Kasumi-1 (cell line): ENCODE data around the gene OSBPL10.
"Not testable (repeated sequence)": the region's sequence is repeated elsewhere in the genome, so short reads cannot be mapped to it uniquely, and the experiment has no call there.

Experiments used
- DNase-seq, 2 experiments: peaks; one replicate each; lab custom pipeline; 2025; lab: John Stamatoyannopoulos, UW

OSBPL10 gene

GRCh38 chr3:31813686-31814085, 167.4 kb downstream of the OSBPL10 start:
- DNase-seq, result no peak

DNA sequence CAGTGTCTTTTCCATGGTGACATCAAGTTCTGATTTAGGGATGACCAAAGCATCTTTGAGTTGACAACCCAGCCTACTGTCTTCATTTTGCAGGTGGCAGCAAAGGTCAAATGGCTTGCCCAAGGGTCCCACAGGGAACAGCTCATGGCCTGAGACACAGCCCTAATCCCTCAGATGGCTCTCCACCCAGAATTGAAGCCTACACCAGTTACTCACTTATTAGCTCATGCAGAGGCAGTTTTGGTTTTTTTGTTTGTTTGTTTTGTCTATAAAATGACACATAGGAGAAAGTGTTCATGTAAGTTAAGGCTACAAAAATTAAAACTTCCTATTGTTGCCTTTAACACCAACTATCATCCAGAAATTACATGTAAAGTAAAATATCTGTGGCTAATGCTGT, 167.9 kb downstream of the OSBPL10 start:
- no peak for DNase-seq

DNA sequence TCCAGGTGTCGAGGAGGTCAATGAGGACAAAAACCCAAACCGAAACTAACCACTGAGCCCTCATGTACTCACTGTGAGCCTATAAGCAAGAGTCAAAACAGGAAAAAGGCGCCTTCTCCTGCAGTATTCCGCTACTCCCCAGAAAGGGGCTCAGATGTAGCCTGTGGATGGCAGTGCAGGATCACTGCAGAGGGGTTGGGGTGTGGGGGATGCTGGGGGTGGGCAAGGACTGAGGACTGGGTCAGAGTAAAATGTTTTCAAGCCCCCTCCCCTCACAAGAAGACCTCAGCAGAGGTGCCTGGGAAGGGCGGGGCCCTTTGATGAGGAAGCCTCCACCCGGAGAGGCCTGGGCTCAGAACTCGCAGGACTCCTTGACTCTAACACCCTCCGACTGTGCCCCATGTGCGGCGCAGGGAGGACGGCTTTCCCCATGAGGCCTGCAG, 170.1 kb downstream of the OSBPL10 start:
- DNase-seq, result no peak

DNA sequence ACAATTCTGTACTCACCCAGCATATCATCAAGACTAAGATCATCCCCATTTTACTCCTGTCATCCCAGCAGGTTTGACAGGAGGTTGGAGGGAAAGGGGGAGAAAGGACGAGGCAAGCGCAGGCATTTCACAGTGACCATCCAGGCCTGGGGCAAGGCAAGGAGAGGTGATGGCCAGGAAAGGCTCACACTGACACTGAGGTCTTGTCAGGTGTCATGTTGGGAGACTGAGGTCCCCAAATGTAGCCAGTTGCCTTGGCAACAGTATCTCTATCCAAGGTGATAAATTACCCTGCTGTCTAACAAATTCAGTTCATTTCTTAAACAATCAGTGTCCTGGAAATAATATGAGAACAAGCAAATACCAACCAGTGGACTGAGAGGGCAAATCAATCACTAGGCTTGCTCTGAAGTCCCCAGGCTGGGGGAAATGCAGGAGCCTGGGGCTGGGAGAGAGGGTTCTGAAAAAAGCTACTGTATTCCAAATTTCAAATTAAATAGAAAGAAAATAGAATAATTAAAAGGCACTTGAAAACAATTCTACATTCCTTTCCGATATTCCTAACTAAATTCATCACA, 172.8 kb downstream of the OSBPL10 start:
- no peak for DNase-seq

- no peak for DNase-seq
These were observed 176.6 kb downstream of the OSBPL10 start for GRCh38 chr3:31804251-31805051.

DNA sequence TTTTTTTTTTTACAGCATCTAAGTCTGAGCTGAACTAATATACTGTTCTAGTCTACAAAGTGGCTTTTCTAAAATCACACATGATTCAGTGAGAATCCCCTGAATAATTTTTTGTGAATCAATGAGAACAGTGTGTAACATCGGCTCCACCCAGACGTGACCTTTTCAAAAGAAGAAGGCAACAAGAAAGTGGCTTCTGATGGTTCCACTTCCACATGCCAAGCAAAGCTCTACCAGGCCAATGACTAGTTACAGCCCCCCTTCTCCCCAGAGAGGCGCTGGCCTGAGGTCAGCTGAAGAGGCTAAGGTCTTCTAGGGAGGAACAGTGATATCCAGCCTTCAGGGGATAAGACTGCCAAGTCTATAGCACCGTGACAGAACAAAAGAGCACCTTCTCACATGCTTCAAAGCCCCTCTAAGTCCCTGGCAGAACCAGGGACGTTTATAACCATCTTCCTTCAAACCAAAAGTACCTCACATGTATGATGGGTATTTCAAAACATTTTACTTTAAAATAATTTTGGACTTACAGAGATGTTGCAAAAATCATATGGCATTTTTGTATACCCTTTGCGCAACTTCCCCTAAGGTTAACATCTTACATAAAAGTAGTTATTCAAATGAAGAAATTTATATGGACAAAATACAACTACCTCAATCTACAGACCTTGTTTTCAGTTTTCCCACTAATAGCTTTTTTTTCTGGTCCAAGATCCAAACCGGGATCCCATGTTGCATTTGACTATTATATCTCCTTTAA, 177.9 kb downstream of the OSBPL10 start:
- DNase-seq, result no peak

DNA sequence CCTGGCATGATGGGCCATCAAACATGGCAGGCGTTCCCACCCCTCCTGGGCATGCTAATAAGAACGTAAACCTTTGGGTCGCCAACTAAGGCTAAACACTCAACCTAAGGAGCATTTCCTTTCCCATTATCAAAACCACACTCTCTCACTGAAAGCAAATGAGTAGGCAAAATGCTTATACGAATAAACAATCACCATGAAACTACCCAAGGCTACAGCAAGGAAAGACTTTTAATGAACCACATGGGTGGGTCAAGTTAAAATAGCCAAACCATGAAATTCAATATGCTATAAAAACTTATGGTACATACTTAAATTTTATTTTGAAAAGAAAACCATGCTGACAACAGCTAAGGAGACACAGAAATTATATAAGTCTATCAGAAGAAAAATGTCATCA, 180.6 kb downstream of the OSBPL10 start:
- no peak for DNase-seq

- DNase-seq, result no peak
These were observed 182.2 kb downstream of the OSBPL10 start for GRCh38 chr3:31798840-31799239.

- no peak for DNase-seq
These were observed 187.2 kb downstream of the OSBPL10 start for GRCh38 chr3:31793821-31794220.

GRCh38 chr3:31791090-31791430, 190.0 kb downstream of the OSBPL10 start:
- DNase-seq, result no peak

- DNase-seq, result no peak
These were observed 190.6 kb downstream of the OSBPL10 start for GRCh38 chr3:31790193-31791089.

- no peak for DNase-seq
These were observed 191.6 kb downstream of the OSBPL10 start for GRCh38 chr3:31789429-31789828.

DNA sequence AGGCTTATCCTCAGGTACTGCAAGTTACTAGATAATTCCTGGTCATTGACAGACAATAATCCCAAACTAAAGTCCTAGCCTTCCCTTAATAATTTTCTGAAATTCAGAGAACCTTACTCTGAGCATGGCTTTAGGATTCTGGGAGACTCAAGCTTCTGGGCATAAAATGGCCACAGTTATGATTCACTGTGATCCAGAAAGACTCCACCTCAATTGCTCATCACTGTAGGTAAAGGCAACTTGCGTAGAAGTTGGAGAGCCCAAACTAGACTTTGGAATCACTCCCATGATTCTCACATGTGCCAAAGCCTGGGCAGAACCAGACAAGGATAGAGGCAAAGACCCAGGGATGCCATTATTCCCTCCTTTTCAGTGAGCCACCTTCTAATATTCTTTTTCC, 195.3 kb downstream of the OSBPL10 start:
- DNase-seq, result no peak

DNA sequence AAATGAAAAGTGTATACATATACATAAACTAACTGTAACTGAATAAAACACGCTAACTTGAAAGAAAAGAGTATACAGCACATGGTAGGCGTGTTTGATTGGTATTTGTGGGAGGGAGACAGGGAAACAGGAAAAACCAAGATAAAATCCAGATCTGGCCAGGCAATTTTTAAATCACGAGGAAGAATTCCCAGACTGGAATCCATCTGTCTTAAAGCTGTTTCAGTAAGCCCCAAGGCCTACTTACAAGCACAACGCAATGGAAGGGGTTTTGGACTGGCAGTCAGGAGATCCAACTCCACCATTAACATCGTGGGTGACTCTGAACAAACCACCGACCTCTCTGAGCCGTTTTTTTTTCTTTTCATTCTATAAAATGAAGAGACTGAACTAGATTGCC, 195.8 kb downstream of the OSBPL10 start:
- DNase-seq, result no peak

GRCh38 chr3:31783851-31784250, 197.2 kb downstream of the OSBPL10 start:
- DNase-seq, result not testable (repeated sequence)

GRCh38 chr3:31782306-31782705, 198.8 kb downstream of the OSBPL10 start:
- DNase-seq, result not testable (repeated sequence)

DNA sequence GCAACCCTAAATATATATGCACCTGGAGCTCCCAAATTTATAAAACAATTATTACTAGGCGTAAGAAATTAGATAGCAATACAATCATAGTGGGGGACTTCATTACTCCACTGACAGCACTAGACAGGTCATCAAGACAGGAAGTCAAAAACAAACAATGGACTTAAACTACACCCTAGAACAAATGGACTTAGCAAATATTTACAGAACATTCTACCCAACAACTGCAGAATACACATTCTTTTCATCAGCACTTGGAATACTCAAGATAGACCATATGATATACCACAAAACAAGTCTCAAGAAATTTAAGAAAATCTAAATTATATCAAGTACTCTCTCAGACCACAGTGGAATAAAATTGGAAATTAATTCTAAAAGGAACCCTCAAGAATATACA, 201.5 kb downstream of the OSBPL10 start:
- no peak for DNase-seq

DNA sequence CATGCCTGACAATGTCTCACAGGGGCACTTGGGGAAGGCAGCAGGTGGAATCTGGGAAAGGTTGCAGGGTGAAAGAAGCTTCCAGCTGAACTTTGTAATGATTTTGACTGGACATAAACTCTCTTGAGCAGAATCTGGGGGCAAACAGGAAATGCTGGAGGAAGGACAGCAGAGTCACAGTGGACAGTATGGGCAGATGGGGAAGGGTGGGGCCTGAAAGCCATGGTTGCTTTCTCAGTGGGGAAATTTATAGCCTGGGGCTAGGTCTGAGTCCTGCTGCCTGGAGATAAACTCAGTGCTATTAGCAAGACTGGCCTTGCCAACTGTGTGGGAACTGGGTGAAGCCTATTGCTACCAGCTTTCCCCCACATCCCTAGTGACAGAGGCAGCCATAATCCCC, 203.2 kb downstream of the OSBPL10 start:
- DNase-seq, result no peak

DNA sequence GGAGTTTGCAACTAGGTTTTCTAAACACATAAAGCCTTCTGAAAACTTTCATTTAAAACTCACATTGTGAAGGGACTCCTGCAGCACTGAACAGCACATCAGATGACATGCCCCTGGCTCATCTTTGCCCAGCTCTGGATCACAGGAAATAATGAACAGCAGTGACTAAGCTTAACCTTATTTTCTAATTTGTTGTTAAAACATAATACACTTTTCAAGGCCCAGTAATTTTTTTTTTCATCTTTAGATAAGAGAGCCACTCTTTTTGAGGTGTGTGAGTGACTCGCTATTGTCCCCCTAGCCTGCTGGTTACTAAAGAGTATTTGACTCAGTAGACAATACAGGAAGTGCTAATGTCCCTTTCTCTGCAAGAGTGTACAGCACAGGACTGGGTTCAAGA, 204.0 kb downstream of the OSBPL10 start:
- no peak for DNase-seq

- DNase-seq, result no peak
These were observed 205.0 kb downstream of the OSBPL10 start for GRCh38 chr3:31776016-31776415.

GRCh38 chr3:31775383-31775782, 205.7 kb downstream of the OSBPL10 start:
- DNase-seq, result no peak
